Measurements from ENCODE around the gene KCP.

DNA sequence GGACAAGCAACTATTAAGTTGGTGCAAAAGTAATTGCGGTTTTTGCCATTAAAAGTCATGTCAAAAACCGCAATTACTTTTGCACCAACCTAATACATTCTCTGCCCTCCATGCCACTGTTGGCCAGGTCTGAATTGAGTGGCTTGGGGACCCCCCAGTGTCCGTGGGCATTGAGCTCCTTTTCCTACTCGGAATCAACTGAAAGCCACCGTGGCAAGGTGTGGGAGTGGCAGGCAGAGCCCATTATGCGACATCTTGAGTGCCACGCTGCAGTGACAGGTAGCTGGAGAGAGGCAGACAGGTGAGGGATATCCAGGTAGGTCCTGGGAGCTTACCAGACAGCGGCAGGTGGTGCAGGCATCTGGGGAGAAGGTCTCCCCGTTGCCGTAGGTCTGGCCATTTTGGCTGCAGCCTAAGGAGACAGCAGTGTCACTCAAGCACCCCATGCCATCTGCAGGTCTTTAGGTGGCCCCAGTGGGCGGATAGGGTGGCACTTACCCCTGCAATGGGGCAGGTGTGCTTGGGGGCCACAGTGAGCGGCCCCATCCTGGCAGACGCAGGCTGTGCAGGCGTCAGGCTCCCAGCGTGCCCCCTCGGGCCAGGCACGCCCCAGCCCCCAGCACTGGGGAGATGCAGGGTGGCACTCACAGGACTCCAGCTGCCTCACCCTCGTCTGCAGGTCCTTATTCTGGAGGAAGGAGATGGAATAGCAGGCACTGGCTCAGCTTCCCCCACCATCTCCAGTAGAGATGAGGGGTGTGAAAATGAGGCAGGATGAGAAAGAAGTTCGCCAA is 3.5 kb downstream of the KCP start:
- no peak for TF ChIP-seq POLR2A (IDR thresholded peaks at IDR 0.05; ENCODE audit: extremely low read depth, insufficient read length)
- TF ChIP-seq, protein P1, sequence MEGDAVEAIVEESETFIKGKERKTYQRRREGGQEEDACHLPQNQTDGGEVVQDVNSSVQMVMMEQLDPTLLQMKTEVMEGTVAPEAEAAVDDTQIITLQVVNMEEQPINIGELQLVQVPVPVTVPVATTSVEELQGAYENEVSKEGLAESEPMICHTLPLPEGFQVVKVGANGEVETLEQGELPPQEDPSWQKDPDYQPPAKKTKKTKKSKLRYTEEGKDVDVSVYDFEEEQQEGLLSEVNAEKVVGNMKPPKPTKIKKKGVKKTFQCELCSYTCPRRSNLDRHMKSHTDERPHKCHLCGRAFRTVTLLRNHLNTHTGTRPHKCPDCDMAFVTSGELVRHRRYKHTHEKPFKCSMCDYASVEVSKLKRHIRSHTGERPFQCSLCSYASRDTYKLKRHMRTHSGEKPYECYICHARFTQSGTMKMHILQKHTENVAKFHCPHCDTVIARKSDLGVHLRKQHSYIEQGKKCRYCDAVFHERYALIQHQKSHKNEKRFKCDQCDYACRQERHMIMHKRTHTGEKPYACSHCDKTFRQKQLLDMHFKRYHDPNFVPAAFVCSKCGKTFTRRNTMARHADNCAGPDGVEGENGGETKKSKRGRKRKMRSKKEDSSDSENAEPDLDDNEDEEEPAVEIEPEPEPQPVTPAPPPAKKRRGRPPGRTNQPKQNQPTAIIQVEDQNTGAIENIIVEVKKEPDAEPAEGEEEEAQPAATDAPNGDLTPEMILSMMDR (IDR thresholded peaks at IDR 0.05; ENCODE audit: low read depth, low read length): no peak
- TF ChIP-seq MYC (IDR thresholded peaks at IDR 0.05; ENCODE audit: low read depth, low read length): no peak
- TF ChIP-seq, protein P2, sequence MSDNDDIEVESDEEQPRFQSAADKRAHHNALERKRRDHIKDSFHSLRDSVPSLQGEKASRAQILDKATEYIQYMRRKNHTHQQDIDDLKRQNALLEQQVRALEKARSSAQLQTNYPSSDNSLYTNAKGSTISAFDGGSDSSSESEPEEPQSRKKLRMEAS (IDR thresholded peaks at IDR 0.05; ENCODE audit: low read depth, low read length): no peak

Data from NB4 (cell line).